ENCODE results near the gene SLC41A3.
"Not testable (repeated sequence)": the region's sequence is repeated elsewhere in the genome, so short reads cannot be mapped to it uniquely, and the experiment has no call there.

SLC41A3 gene

GRCh38 chr3:126039870-126040269, 44.1 kb downstream of the SLC41A3 start:
- H3K27ac ChIP-seq (ENCODE audit: low read length) = no peak overlapping the region
- H3K9ac ChIP-seq (ENCODE audit: low read length) = no peak overlapping the region
- no peaks in the 10 kb centered on the region for H3K9me3 ChIP-seq (ENCODE audit: control insufficient read depth, low read depth, low read length)
- no peaks in the 10 kb centered on the region for H3K27me3 ChIP-seq (ENCODE audit: control insufficient read depth, insufficient read depth, low read length)
- no peak overlapping the region for H3K4me3 ChIP-seq (ENCODE audit: low read length)
- no peaks in the 10 kb centered on the region for H3K36me3 ChIP-seq (ENCODE audit: control insufficient read depth, low read depth, low read length)
- no peaks in the 10 kb centered on the region for H3K4me1 ChIP-seq (ENCODE audit: control insufficient read depth, low read depth, low read length)

- H3K9me3 ChIP-seq (ENCODE audit: control insufficient read depth, low read depth, low read length); H3K4me3 ChIP-seq (ENCODE audit: low read length): not testable (repeated sequence)
Observed at GRCh38 chr3:126038791-126039190, 45.1 kb downstream of the SLC41A3 start.

GRCh38 chr3:126036056-126036549, 47.8 kb downstream of the SLC41A3 start:
- Histone ChIP-seq H3K27me3 (ENCODE audit: control insufficient read depth, insufficient read depth, low read length) (no peaks in the 10 kb centered on the region), H3K9me3 (ENCODE audit: control insufficient read depth, low read depth, low read length) (no peaks in the 10 kb centered on the region), H3K4me3 (ENCODE audit: low read length) (no peak overlapping the region), H3K36me3 (ENCODE audit: control insufficient read depth, low read depth, low read length) (no peaks in the 10 kb centered on the region), H3K4me1 (ENCODE audit: control insufficient read depth, low read depth, low read length) (no peaks in the 10 kb centered on the region), H3K9ac (ENCODE audit: low read length) (no peak overlapping the region), H3K27ac (ENCODE audit: low read length) (no peak overlapping the region)

More at GRCh38 chr3:126038791-126039190, 45.1 kb downstream of the SLC41A3 start:
- H3K27me3 ChIP-seq (ENCODE audit: control insufficient read depth, insufficient read depth, low read length); H3K27ac ChIP-seq (ENCODE audit: low read length); H3K9ac ChIP-seq (ENCODE audit: low read length); H3K4me1 ChIP-seq (ENCODE audit: control insufficient read depth, low read depth, low read length); H3K36me3 ChIP-seq (ENCODE audit: control insufficient read depth, low read depth, low read length): not testable (repeated sequence)

GRCh38 chr3:126035362-126036050, 48.4 kb downstream of the SLC41A3 start:
- no peaks in the 10 kb centered on the region for H3K36me3 ChIP-seq (ENCODE audit: control insufficient read depth, low read depth, low read length)

GRCh38 chr3:126034481-126035361, 49.2 kb downstream of the SLC41A3 start:
- no peaks in the 10 kb centered on the region for H3K4me1 ChIP-seq (ENCODE audit: control insufficient read depth, low read depth, low read length)
- H3K27me3 ChIP-seq (ENCODE audit: control insufficient read depth, insufficient read depth, low read length) = no peaks in the 10 kb centered on the region
- H3K36me3 ChIP-seq (ENCODE audit: control insufficient read depth, low read depth, low read length) = no peaks in the 10 kb centered on the region
- H3K9ac ChIP-seq (ENCODE audit: low read length) = no peak overlapping the region
- no peak overlapping the region for H3K27ac ChIP-seq (ENCODE audit: low read length)
- H3K9me3 ChIP-seq (ENCODE audit: control insufficient read depth, low read depth, low read length) = no peaks in the 10 kb centered on the region
- no peak overlapping the region for H3K4me3 ChIP-seq (ENCODE audit: low read length)

More at GRCh38 chr3:126035362-126036050, 48.4 kb downstream of the SLC41A3 start:
- Histone ChIP-seq H3K27ac (ENCODE audit: low read length) (no peak overlapping the region), H3K4me3 (ENCODE audit: low read length) (no peak overlapping the region), H3K9ac (ENCODE audit: low read length) (no peak overlapping the region), H3K9me3 (ENCODE audit: control insufficient read depth, low read depth, low read length) (no peaks in the 10 kb centered on the region), H3K4me1 (ENCODE audit: control insufficient read depth, low read depth, low read length) (no peaks in the 10 kb centered on the region), H3K27me3 (ENCODE audit: control insufficient read depth, insufficient read depth, low read length) (no peaks in the 10 kb centered on the region)

GRCh38 chr3:126033765-126034164, 50.2 kb downstream of the SLC41A3 start:
- Histone ChIP-seq H3K4me1 (ENCODE audit: control insufficient read depth, low read depth, low read length) (no peaks in the 10 kb centered on the region), H3K36me3 (ENCODE audit: control insufficient read depth, low read depth, low read length) (no peaks in the 10 kb centered on the region), H3K9ac (ENCODE audit: low read length) (no peak overlapping the region), H3K27me3 (ENCODE audit: control insufficient read depth, insufficient read depth, low read length) (no peaks in the 10 kb centered on the region), H3K4me3 (ENCODE audit: low read length) (no peak overlapping the region), H3K27ac (ENCODE audit: low read length) (no peak overlapping the region), H3K9me3 (ENCODE audit: control insufficient read depth, low read depth, low read length) (no peaks in the 10 kb centered on the region)

GRCh38 chr3:126033051-126033745, 50.7 kb downstream of the SLC41A3 start:
- no peaks in the 10 kb centered on the region for H3K27me3 ChIP-seq (ENCODE audit: control insufficient read depth, insufficient read depth, low read length)
- peaks cover 3% of the 10 kb centered on the region for H3K9me3 ChIP-seq (ENCODE audit: control insufficient read depth, low read depth, low read length)
- H3K36me3 ChIP-seq (ENCODE audit: control insufficient read depth, low read depth, low read length) = no peaks in the 10 kb centered on the region
- no peak overlapping the region for H3K4me3 ChIP-seq (ENCODE audit: low read length)
- H3K27ac ChIP-seq (ENCODE audit: low read length) = no peak overlapping the region
- H3K9ac ChIP-seq (ENCODE audit: low read length) = no peak overlapping the region
- H3K4me1 ChIP-seq (ENCODE audit: control insufficient read depth, low read depth, low read length) = no peaks in the 10 kb centered on the region

- Histone ChIP-seq H3K4me3 (ENCODE audit: low read length) (no peak overlapping the region), H3K36me3 (ENCODE audit: control insufficient read depth, low read depth, low read length) (no peaks in the 10 kb centered on the region), H3K27ac (ENCODE audit: low read length) (no peak overlapping the region)
Observed at GRCh38 chr3:126031981-126032471, 51.9 kb downstream of the SLC41A3 start.

GRCh38 chr3:126030455-126030854, 53.5 kb downstream of the SLC41A3 start:
- H3K36me3 ChIP-seq (ENCODE audit: control insufficient read depth, low read depth, low read length) = no peaks in the 10 kb centered on the region
- no peak overlapping the region for H3K4me3 ChIP-seq (ENCODE audit: low read length)
- H3K27ac ChIP-seq (ENCODE audit: low read length) = no peak overlapping the region

More at GRCh38 chr3:126031981-126032471, 51.9 kb downstream of the SLC41A3 start:
- Histone ChIP-seq H3K9ac (ENCODE audit: low read length) (no peak overlapping the region), H3K9me3 (ENCODE audit: control insufficient read depth, low read depth, low read length) (peaks cover 9% of the 10 kb centered on the region), H3K27me3 (ENCODE audit: control insufficient read depth, insufficient read depth, low read length) (no peaks in the 10 kb centered on the region), H3K4me1 (ENCODE audit: control insufficient read depth, low read depth, low read length) (no peaks in the 10 kb centered on the region)

GRCh38 chr3:126029241-126029640, 54.7 kb downstream of the SLC41A3 start:
- no peaks in the 10 kb centered on the region for H3K36me3 ChIP-seq (ENCODE audit: control insufficient read depth, low read depth, low read length)
- H3K9ac ChIP-seq (ENCODE audit: low read length) = no peak overlapping the region
- no peak overlapping the region for H3K4me3 ChIP-seq (ENCODE audit: low read length)
- no peaks in the 10 kb centered on the region for H3K27me3 ChIP-seq (ENCODE audit: control insufficient read depth, insufficient read depth, low read length)
- H3K9me3 ChIP-seq (ENCODE audit: control insufficient read depth, low read depth, low read length) = peaks cover 9% of the 10 kb centered on the region
- H3K27ac ChIP-seq (ENCODE audit: low read length) = no peak overlapping the region
- no peaks in the 10 kb centered on the region for H3K4me1 ChIP-seq (ENCODE audit: control insufficient read depth, low read depth, low read length)

More at GRCh38 chr3:126030455-126030854, 53.5 kb downstream of the SLC41A3 start:
- no peaks in the 10 kb centered on the region for H3K4me1 ChIP-seq (ENCODE audit: control insufficient read depth, low read depth, low read length)
- H3K9me3 ChIP-seq (ENCODE audit: control insufficient read depth, low read depth, low read length) = peaks cover 9% of the 10 kb centered on the region
- no peaks in the 10 kb centered on the region for H3K27me3 ChIP-seq (ENCODE audit: control insufficient read depth, insufficient read depth, low read length)
- no peak overlapping the region for H3K9ac ChIP-seq (ENCODE audit: low read length)

- H3K9ac ChIP-seq (ENCODE audit: low read length) = no peak overlapping the region
- H3K27ac ChIP-seq (ENCODE audit: low read length) = no peak overlapping the region
- H3K27me3 ChIP-seq (ENCODE audit: control insufficient read depth, insufficient read depth, low read length) = no peaks in the 10 kb centered on the region
- H3K9me3 ChIP-seq (ENCODE audit: control insufficient read depth, low read depth, low read length) = peaks cover 9% of the 10 kb centered on the region
- H3K4me3 ChIP-seq (ENCODE audit: low read length) = no peak overlapping the region
- peaks cover under 1% of the 10 kb centered on the region for H3K4me1 ChIP-seq (ENCODE audit: control insufficient read depth, low read depth, low read length)
- no peaks in the 10 kb centered on the region for H3K36me3 ChIP-seq (ENCODE audit: control insufficient read depth, low read depth, low read length)
Observed at GRCh38 chr3:126028096-126028495, 55.8 kb downstream of the SLC41A3 start.

Data from iPS-18a (cell line).